OCI-LY7 (cell line): ENCODE measurements around the gene PPP1CA. TPM values are rescaled to one million over a fixed set of nuclear protein-coding genes. Genes with fewer than 3 reads are reported as not detected.
A peak's percentile ranks its signal among the peaks of the same experiment; 100 is the strongest.

Source experiments
- BruUV-seq: library from RNA; stranded (reverse); fragments of 400-500 nt; replicated peaks from 2 replicates; lab custom pipeline; 2021; lab: Mats Ljungman, UMichigan
- CTCF ChIA-PET: fragments of 300-600 bp; sonication (Branson Sonifier 250); formaldehyde crosslinking; loops from one replicate; lab custom pipeline; 2022; ENCODE audit warnings: antibody characterized with exemption; ENCODE audit not compliant: unreplicated experiment; lab: Charles Lee
- POLR2A ChIA-PET: fragments of 300-600 bp; sonication (Branson Sonifier 250); formaldehyde crosslinking; loops from one replicate; lab custom pipeline; 2022; ENCODE audit warnings: antibody characterized with exemption; lab: Charles Lee
- DNase-seq: peaks from one replicate; pipeline ENCODE4 v3.0.0-alpha.2; 2015; ENCODE audit warnings: low spot score
- H2AFZ ChIP-seq: fragments of 200-600 bp; sonication (generic), shearing (Covaris generic); 2 replicates; pipeline ENCODE4 v1.6.1; 2014; ENCODE audit warnings: mild to moderate bottlenecking, antibody characterized with exemption, low read length, moderate library complexity
- H3K27ac ChIP-seq: fragments of 200-600 bp; sonication (generic); 2 replicates; pipeline ENCODE4 v1.5.1; 2014; ENCODE audit warnings: mixed run types, low read depth, mild to moderate bottlenecking, moderate library complexity, low read length, inconsistent platforms; ENCODE audit not compliant: poor library complexity, severe bottlenecking
- H3K36me3 ChIP-seq: fragments of 200-600 bp; sonication (generic); 2 replicates; pipeline ENCODE4 v1.6.1; 2014; ENCODE audit warnings: mild to moderate bottlenecking, antibody characterized with exemption, low read length, moderate library complexity, mixed read lengths; ENCODE audit not compliant: insufficient read depth
- H3K4me1 ChIP-seq: fragments of 200-600 bp; sonication (generic); 2 replicates; pipeline ENCODE4 v1.5.1; 2014; ENCODE audit warnings: mild to moderate bottlenecking, low read length; ENCODE audit not compliant: insufficient read depth, poor library complexity, severe bottlenecking
- H3K4me2 ChIP-seq: fragments of 200-600 bp; sonication (generic); 2 replicates; pipeline ENCODE4 v1.6.1; 2014; ENCODE audit warnings: mild to moderate bottlenecking, low read length
- H3K4me3 ChIP-seq: fragments of 200-600 bp; sonication (generic); 2 replicates; pipeline ENCODE4 v1.5.1; 2014; ENCODE audit warnings: mild to moderate bottlenecking, low read depth, low read length; ENCODE audit not compliant: poor library complexity, severe bottlenecking
- H3K79me2 ChIP-seq: fragments of 200-600 bp; sonication (generic); 2 replicates; pipeline ENCODE4 v1.6.1; 2016; ENCODE audit warnings: low read depth, mild to moderate bottlenecking, low read length, moderate library complexity, mixed read lengths; ENCODE audit not compliant: insufficient read depth
- H3K9me2 ChIP-seq: fragments of 200-600 bp; sonication (generic); 2 replicates; pipeline ENCODE4 v1.6.1; 2016; ENCODE audit warnings: mild to moderate bottlenecking, low read length, mixed read lengths; ENCODE audit not compliant: insufficient read depth
- H3K9me3 ChIP-seq: fragments of 200-600 bp; sonication (generic); 2 replicates; pipeline ENCODE4 v1.6.1; 2014; ENCODE audit warnings: mild to moderate bottlenecking, mixed run types, low read length, mixed read lengths
- H4K20me1 ChIP-seq: fragments of 200-600 bp; sonication (generic); 2 replicates; pipeline ENCODE4 v1.6.1; 2014; ENCODE audit warnings: mild to moderate bottlenecking, antibody characterized with exemption, low read length, moderate library complexity, mixed read lengths; ENCODE audit not compliant: insufficient read depth
- CTCF ChIP-seq: fragments of 200-600 bp; sonication (generic); conservative IDR thresholded peaks from 2 replicates; pipeline ENCODE4 v1.5.1; 2014; ENCODE audit warnings: mild to moderate bottlenecking, antibody characterized with exemption, low read length, moderate library complexity, mixed read lengths
- EZH2phosphoT487 ChIP-seq: fragments of 200-600 bp; sonication (generic); IDR thresholded peaks from 2 replicates; pipeline ENCODE4 v1.6.1; 2018; ENCODE audit warnings: low read depth, borderline replicate concordance, mild to moderate bottlenecking, mixed run types, antibody characterized with exemption, low read length, moderate library complexity, mixed read lengths
- intact Hi-C: fragments of 100-400 bp; cut with micrococcal nuclease; formaldehyde crosslinking; loops from one replicate; pipeline ENCODE4 v1.10.0; 2022; ENCODE audit not compliant: unreplicated experiment
- total RNA-seq, 2 experiments: library from RNA; depleted of rRNA in 1 of 2; stranded (reverse); fragments of >200 nt in 1 of 2; shearing (Covaris generic) in 1 of 2; gene quantifications; 2 replicates each; pipeline ENCODE4 v1.2.3, GENCODE V29; 2014 to 2022

PPP1CA gene
- total RNA-seq, 2 experiments from 2014 or later, result 210 to 311 TPM

- H3K27ac ChIP-seq, result peak overlapping the region; percentile 97
- TF ChIP-seq EZH2phosphoT487, result no peak
- TF ChIP-seq CTCF, result no peak
- intact Hi-C loops, result loop anchor here (2.0 to 10.0 kb wide), 4 partner anchors 28 to 236 kb away; partner anchors contain the start of genes PTPRCAP and TMEM134
- DNase-seq, result no peak
- ChIA-PET CTCF (interaction anchor here (0.6 kb wide), 1 partner anchor 140 kb away, joined by 3 read pairs; no protein-coding TSS in a partner anchor), POLR2A (interaction anchor here (0.6 to 2.0 kb wide), 6 partner anchors 10 to 77 kb away, joined by 3 to 7 read pairs (median 3); partner anchors contain the start of gene RAD9A)
- peak overlapping the region; percentile 79 for H3K4me3 ChIP-seq
- H2AFZ ChIP-seq, result no peak overlapping the region
- BruUV-seq, result no TSS peak
- no peaks in the 10 kb centered on the region for H3K9me3 ChIP-seq
- no peaks in the 10 kb centered on the region for H3K9me2 ChIP-seq
- peak overlapping the region; percentile 73 for H3K4me2 ChIP-seq
- peaks cover 36% of the 10 kb centered on the region; the same call in 1 of the 2 replicates for H3K79me2 ChIP-seq
- H3K36me3 ChIP-seq, result peaks cover 47% of the 10 kb centered on the region
- H4K20me1 ChIP-seq, result no peaks in the 10 kb centered on the region
- H3K4me1 ChIP-seq, result peaks cover 88% of the 10 kb centered on the region
Measured at GRCh38 chr11:67408437-67409200, 7.0 kb upstream of the PPP1CA start.

GRCh38 chr11:67407688-67408163, 6.1 kb upstream of the PPP1CA start:
- TF ChIP-seq EZH2phosphoT487 (no peak), CTCF (no peak)
- CTCF ChIA-PET, result interaction anchor here (1.0 kb wide), 1 partner anchor 61 kb away, joined by 3 read pairs; the partner anchor contains the start of gene TMEM134
- POLR2A ChIA-PET, result interaction anchor here (0.7 to 2.0 kb wide), 6 partner anchors 11 to 78 kb away, joined by 3 to 7 read pairs (median 4); partner anchors contain the start of gene PTPRCAP
- peak overlapping the region; percentile 79 for H3K4me3 ChIP-seq
- peaks cover 36% of the 10 kb centered on the region; the same call in 1 of the 2 replicates for H3K79me2 ChIP-seq
- no peak for DNase-seq
- no peaks in the 10 kb centered on the region for H3K9me2 ChIP-seq
- no peak overlapping the region for H2AFZ ChIP-seq
- no peaks in the 10 kb centered on the region for H4K20me1 ChIP-seq
- intact Hi-C loops, result loop anchor here (2.0 to 10.0 kb wide), 4 partner anchors 29 to 237 kb away; partner anchors contain the start of genes PTPRCAP and TMEM134
- no TSS peak for BruUV-seq
- peak overlapping the region; percentile 73 for H3K4me2 ChIP-seq
- peaks cover 47% of the 10 kb centered on the region for H3K36me3 ChIP-seq
- peaks cover 89% of the 10 kb centered on the region for H3K4me1 ChIP-seq
- H3K27ac ChIP-seq, result peak overlapping the region; percentile 97
- no peaks in the 10 kb centered on the region for H3K9me3 ChIP-seq
